GM12873 (cell line): ENCODE results near the gene MTOR.

ENCODE experiments used
- CTCF ChIP-seq: IDR thresholded peaks from 2 replicates; pipeline ENCODE4 v1.5.1; 2012; ENCODE audit warnings: low read depth, mild to moderate bottlenecking, moderate library complexity, low read length, control low read depth; ENCODE audit not compliant: insufficient read depth; ENCODE audit errors: missing control alignments

MTOR gene

GRCh38 chr1:11207898-11208611, 54.3 kb downstream of the MTOR start:
- TF ChIP-seq CTCF, result no peak

GRCh38 chr1:11204396-11205190, 57.8 kb downstream of the MTOR start:
- no peak for TF ChIP-seq CTCF

GRCh38 chr1:11198851-11199594, 63.3 kb downstream of the MTOR start:
- no peak for TF ChIP-seq CTCF

- TF ChIP-seq CTCF, result no peak
Observed at GRCh38 chr1:11198257-11198656, 64.1 kb downstream of the MTOR start.

- TF ChIP-seq CTCF, result no peak
Observed at GRCh38 chr1:11197359-11197758, 65.0 kb downstream of the MTOR start.

- no peak for TF ChIP-seq CTCF
Observed at GRCh38 chr1:11196945-11197344, 65.4 kb downstream of the MTOR start.

- no peak for TF ChIP-seq CTCF
Observed at GRCh38 chr1:11194407-11195176, 67.8 kb downstream of the MTOR start.
